PFSK-1 (cell line): Measurements from ENCODE around the gene CPTP.
A peak's percentile ranks its signal among the peaks of the same experiment; 100 is the strongest.

ENCODE experiments used
- POLR2AphosphoS5 ChIP-seq: IDR thresholded peaks from 2 replicates; pipeline ENCODE4 v1.6.1; 2012; ENCODE audit warnings: low read depth, mild to moderate bottlenecking, control low read depth, low read length, moderate library complexity
- REST ChIP-seq, 2 experiments: IDR thresholded peaks; 2 replicates each; pipeline versions ENCODE4 v1.6.1 to v1.8.0; 2011 to 2012; ENCODE audit warnings: low read depth in 2 of 2, low read length in 2 of 2, control low read depth in 1 of 2, inconsistent platforms in 1 of 2, mild to moderate bottlenecking in 1 of 2, moderate library complexity in 1 of 2; ENCODE audit not compliant: insufficient read depth in 1 of 2
- TAF1 ChIP-seq: IDR thresholded peaks from 2 replicates; pipeline ENCODE4 v1.6.1; 2012; ENCODE audit warnings: low read length, control low read depth, borderline replicate concordance; ENCODE audit not compliant: insufficient read depth

- TF ChIP-seq TAF1 (0 out of 2 replicates have a peak, but pooled peaks have one; percentile 31), REST (IDR thresholded peaks at IDR 0.05; ENCODE audit: insufficient read depth in 1 of 2, low read depth in 2 of 2, low read length in 2 of 2) (no peak; a peak in 1 of 4 replicates), POLR2AphosphoS5 (peak; percentile 47; the same call in 1 of the 2 replicates)
These were observed 35.3 kb downstream of the CPTP start for GRCh38 chr1:1359664-1360468.
